Measurements from ENCODE around the gene ZSWIM8.
"Not testable (repeated sequence)": the region's sequence is repeated elsewhere in the genome, so short reads cannot be mapped to it uniquely, and the experiment has no call there.

ZSWIM8 gene, protein sequence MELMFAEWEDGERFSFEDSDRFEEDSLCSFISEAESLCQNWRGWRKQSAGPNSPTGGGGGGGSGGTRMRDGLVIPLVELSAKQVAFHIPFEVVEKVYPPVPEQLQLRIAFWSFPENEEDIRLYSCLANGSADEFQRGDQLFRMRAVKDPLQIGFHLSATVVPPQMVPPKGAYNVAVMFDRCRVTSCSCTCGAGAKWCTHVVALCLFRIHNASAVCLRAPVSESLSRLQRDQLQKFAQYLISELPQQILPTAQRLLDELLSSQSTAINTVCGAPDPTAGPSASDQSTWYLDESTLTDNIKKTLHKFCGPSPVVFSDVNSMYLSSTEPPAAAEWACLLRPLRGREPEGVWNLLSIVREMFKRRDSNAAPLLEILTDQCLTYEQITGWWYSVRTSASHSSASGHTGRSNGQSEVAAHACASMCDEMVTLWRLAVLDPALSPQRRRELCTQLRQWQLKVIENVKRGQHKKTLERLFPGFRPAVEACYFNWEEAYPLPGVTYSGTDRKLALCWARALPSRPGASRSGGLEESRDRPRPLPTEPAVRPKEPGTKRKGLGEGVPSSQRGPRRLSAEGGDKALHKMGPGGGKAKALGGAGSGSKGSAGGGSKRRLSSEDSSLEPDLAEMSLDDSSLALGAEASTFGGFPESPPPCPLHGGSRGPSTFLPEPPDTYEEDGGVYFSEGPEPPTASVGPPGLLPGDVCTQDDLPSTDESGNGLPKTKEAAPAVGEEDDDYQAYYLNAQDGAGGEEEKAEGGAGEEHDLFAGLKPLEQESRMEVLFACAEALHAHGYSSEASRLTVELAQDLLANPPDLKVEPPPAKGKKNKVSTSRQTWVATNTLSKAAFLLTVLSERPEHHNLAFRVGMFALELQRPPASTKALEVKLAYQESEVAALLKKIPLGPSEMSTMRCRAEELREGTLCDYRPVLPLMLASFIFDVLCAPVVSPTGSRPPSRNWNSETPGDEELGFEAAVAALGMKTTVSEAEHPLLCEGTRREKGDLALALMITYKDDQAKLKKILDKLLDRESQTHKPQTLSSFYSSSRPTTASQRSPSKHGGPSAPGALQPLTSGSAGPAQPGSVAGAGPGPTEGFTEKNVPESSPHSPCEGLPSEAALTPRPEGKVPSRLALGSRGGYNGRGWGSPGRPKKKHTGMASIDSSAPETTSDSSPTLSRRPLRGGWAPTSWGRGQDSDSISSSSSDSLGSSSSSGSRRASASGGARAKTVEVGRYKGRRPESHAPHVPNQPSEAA (N-terminal part only)

DNA sequence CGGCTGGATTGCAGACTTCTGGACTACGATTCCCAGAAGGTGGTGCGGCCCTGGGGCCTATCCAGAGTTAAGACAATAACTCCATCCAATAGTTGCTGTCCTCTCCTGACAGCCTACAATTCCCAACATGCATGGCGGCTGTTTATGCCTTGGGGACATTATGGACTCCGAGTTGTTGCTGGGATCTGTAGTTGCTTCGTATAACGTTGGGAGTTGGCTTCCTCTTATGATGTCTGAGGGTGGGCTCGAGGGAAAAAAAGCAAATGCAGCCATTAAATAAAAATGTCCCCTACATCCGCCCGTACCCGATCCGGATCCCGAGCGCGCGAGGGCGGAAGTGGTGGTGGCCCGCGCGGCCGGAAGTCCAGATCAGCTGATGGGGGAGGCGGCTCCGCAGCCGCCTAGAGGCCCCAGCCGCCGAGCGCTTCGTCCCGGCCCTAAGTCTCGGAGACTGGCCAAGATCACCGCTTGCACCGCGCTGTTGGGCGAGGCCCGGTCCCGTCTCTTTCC, at the start of gene ZSWIM8:
TSS of gene ZSWIM8 (plus strand) at position 396 of the 510 bp plus-strand sequence. CDS start 273 bp downstream, outside the sequence.
- peak; percentile 91 for DNase-seq (ENCODE audit: low read depth)

DNA sequence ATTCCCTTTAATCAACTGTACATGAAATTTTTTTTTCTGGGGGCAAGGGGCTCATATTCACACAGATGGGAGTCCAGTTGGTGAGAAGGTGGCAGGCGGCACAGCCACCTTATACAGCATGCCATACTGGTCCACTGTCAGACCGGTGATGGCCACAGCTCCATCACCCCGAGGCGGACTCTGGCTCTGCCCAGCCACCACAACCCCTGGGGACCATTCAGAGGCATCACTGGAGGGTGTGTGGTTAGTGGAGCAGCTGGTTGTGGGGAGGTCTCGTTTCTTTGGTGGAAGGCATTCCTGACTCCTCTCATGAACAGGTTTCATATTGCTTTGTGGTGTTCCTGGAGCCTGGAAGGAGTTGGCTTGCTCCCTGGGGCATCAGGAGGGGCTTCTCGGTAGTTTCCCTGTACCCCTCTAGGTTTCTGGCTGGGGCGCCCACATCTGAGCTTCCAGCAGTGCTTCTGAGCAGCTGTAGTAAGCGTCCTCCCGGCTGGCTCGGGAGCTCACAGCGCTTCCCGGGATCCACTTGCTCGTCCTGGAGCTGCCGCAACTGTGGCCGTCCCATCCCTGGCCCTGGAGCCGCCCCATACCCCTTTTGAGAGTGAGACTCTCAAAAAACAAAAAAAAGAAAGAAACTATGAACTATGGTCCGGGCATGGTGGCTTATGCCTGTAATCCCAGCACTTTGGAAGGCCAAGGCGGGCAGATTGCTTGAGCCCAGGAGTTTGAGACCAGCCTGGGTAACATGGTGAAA, 44.7 kb upstream of the ZSWIM8 start:
- not testable (repeated sequence) for DNase-seq (ENCODE audit: low read depth)

DNA sequence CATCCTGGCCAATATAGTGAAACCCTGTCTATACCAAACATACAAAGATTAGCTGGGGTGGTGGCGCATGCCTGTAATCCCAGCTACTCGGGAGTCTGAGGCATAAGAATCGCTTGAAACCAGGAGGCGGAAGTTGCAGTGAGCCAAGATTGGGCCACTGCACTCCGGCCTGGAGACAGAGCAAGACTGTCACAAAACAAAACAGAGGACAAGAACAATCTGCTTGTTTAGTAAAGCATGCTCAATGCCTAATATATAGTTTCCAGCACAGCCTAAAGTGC, 43.0 kb upstream of the ZSWIM8 start:
- DNase-seq (ENCODE audit: low read depth): no peak

DNA sequence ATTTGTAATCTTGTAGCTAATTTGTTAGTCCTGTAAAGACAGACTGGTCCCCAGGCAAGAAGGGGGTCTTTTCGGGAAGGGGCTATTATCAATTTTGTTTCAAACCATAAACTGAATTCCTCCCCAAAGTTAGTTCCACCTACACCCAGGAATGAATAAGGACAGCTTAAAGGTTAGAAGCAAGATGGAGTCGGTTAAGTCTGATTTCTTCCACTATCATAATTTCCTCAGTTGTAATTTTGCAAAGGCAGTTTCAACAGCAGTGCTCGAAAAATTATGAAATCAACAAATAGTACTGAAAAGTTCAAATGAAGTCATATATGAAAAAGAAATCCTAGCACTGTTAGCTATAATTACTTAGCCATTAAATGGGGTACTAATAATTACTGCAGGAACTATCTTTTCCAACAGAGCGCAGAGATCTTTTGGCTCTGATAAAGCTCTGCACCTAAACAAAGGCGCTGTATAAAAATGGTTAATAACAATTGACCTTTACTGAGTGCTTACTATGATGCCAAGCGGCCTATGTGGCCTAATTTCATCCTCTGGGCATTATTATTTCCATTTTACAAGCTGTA, 42.0 kb upstream of the ZSWIM8 start:
- no peak for DNase-seq (ENCODE audit: low read depth)

DNA sequence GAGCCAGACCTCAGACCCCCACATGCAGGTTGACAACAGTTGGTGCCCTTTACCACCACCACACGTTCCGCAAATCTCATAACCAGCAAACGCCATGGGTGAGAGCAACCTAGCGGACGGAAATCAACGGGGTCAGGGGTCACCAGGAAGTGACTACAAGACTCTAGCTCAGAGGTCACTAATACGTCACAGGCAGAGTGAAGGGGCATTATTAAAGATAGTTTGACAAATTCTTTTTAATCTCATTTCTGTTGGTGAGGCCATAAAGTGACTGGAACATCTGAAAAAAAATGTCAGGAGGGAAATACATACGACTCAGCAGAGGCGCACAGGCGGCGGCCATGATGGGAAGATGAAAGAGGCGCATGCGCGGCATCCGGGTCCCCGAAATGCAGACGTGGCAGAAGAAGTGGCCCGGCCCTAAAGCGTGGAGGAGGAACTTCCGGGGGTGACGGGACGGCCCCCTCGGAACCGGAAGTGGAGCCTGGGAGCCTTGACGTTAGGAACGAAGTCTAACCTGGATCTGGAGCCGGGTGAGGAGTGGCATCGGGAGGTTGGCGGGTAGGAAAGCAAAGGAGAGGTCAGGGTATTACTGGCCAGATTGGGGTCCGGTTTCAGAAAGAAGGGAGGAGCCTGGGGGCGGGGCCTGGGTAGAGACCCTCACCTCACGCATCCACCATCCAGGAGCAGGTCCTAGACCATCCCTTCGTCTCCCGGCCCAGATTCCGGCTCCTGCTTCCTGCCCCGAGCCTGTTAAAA, 41.3 kb upstream of the ZSWIM8 start, which contains the start of gene SEC24C:
TSS of gene SEC24C (plus strand) at position 468 of the 759 bp plus-strand sequence. CDS start 2,461 bp downstream, outside the sequence.
- DNase-seq (ENCODE audit: low read depth): peak; percentile 92

DNA sequence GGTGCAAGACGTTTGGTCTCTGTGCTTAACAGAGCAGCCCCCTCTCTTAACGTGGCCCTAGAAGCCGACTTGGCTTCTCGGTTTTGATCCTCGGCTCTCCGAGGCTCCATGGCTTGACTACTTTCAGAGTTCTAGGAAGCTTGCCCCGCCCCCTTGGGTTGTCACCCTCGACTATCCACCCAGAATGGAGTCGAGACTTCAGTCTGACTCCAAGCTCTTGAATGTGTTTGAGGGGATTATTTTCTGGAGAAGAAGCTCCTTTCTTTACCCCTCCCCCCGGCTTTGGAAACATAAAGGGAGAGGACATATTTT, 40.8 kb upstream of the ZSWIM8 start:
- peak; percentile 29 for DNase-seq (ENCODE audit: low read depth)

DNA sequence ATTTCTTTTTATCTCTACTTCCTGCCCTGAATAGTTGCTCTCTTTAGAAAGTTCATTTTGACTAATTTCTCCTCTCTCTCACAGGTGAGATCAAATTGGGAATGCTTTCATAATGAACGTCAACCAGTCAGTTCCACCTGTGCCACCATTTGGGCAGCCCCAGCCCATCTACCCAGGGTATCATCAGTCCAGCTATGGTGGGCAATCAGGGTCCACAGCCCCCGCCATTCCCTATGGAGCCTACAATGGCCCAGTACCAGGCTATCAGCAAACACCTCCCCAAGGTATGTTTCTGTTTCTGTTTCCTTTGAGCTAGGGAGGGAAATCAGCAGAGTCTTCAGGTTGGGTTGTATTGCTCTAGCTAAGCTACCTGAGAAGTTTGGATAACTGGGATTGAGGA, 38.7 kb upstream of the ZSWIM8 start:
- no peak for DNase-seq (ENCODE audit: low read depth)

DNA sequence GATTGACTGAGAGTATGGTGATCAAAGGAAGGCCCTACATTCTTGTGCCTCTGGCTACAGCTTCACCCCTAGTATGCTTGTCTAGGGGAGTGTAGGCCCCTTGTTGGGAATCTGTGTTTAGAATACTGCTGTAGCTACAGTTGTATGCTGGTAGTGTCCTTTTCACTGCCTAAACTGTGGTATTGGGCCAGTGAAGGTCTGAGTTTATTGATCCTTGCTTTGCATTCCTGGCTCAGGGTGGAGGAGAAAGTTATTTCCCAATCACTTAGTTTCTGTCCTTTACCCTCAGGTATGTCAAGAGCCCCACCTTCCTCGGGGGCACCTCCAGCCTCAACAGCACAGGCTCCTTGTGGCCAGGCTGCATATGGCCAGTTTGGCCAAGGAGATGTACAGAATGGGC, 34.6 kb upstream of the ZSWIM8 start:
- no peak for DNase-seq (ENCODE audit: low read depth)

DNA sequence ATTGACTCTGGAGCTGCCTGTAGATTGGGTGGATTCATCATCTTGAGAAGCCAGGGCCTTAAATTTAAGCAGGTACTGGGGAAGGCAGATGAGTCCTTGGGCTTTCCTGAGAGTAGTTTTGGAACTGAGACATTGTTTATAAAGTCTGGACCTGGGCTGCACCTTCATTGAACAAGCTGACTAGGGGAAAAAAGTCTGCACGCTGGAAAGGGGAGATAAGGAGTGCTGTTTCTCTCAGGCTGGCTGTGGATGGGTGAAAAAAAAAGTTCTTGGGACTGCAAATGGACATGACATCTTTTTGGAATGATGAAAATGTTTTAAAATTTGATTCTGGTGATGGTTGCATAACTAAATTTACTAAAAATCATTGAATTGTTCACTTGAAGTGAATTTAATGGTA, 29.2 kb upstream of the ZSWIM8 start:
- DNase-seq (ENCODE audit: low read depth): no peak

DNA sequence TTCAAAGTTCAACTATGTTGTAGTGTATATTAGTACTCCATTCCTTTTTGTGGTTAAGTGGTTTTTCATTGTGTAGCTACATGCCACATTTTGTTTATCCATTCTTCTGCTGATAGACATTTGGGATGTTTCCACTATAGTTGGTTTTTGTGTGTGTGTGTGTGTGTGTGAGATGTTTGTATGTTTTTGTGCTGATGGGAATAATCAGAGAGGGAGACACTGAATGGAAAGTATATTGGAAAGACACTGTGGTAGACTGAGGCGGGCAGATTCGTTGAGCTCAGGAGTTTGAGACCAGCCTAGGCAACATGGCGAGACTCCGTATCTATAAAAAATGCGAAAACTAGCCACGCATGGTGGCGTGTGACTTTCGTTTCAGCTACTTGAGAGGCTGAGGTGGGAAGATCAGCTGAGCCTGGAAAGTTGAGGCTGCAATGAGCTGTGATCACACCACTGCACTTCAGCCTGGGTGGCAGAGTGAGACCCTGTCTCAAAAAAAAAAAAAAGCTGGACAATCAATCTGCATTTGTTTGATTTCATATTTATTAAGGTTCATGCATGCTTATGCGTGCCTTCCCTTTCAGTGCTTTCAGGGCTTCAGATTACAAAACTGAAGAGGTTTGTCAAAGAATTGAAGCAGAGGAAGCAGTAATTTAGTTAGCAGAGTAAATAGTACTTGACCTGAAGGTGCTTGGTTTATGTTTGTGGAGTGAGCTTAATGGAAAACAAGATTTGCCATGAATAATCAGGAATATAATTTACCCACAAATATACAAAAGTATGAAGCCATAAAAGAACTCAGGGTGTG, 26.5 kb upstream of the ZSWIM8 start:
- no peak for DNase-seq (ENCODE audit: low read depth)

DNA sequence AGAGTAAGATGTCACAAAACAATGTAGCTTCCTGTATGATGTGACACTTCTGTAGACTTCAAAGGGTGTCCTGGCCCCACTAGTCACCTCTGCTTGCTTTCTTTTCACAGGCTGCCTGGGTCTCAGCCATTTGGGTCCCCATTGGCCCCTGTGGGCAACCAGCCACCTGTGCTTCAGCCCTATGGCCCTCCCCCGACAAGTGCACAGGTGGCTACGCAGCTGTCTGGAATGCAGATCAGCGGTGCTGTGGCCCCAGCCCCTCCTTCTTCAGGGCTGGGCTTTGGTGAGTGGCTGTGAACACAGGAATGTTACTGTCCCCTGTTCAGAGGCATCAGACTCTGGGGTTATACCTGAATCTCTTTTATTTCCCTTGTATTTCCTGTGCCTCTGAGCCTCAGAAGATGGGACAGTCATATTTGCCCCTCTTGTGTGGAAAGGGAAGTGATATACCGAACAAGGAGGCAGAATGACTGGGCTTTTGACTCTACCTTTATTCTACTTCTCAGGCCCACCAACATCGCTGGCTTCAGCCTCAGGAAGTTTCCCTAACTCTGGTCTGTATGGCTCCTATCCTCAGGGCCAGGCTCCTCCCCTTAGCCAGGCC, 25.8 kb upstream of the ZSWIM8 start:
- no peak for DNase-seq (ENCODE audit: low read depth)

DNA sequence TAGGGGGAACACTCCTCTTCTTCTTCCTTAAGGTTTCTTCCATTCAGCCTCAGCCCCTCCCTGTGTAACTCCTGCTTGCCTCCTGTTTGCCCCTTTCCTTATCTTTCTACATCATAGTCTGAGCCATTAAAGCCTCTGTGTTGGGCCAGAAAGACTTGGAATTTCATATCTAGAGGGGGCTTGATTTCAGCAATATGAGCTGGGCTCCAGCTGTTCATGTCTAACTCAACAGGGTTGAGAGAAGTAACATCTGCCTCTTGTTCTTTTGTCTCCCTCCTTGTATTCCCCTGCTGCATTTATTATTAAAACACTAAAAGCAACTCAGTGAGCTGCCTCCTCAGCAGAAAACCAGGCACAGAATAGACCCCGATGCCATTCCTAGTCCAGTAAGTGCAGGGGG, 23.6 kb upstream of the ZSWIM8 start:
- no peak for DNase-seq (ENCODE audit: low read depth)

DNA sequence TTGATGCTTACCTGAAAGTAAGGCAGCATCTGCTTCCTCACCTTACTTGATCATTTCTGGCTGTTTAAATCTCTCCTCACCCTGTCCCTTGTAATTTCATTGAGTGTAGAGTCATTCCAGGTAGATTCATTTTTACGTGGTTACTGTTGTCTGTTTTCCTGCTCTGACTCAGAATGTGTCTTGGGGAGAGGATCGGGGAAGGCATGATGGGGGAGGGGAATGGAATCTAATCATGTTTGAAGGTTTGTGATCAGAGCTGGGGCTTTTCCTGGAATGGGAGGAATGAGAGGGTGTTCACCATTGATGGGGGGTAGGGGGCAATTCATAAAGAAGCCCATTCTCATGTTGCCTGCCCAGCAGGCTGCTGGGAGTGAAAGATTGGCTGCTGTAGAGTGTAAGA, 22.5 kb upstream of the ZSWIM8 start:
- no peak for DNase-seq (ENCODE audit: low read depth)

DNA sequence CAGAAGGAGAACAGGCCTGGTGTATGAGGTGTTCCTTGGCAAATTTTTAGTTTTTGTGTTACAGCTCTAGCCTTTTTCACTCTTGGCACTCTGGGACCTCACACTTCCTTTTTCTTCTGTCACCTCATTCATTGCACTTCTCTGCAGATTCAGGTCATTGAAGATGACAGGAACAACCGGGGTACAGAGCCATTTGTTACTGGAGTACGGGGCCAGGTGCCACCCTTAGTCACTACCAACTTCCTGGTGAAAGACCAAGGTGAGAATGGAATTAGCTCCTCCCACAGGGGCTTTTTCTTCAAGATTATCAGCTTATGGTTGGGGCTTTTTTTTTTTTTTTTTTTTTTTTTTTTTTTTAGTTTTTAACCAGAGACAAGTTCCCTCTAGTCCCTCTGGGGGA, 22.1 kb upstream of the ZSWIM8 start:
- DNase-seq (ENCODE audit: low read depth): no peak

DNA sequence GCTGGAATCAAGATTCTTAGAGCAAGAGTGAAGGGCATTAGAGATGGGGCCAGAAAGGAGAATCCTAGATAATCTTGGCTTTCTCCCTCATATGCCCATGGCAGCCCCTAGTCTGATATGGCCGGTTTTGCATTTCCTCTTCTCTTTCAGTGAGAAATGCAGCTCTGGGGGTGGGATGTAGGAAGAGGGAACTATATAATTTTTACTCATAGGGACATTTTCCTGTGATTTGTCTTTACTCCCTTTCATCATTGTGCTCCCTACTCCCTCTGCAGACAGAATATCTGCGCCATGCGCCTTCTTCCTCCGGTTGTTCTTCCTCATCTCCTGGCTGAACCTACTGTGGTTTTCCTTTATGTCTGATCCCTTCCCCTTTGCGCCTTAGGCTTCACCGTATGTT, 20.3 kb upstream of the ZSWIM8 start:
- no peak for DNase-seq (ENCODE audit: low read depth)

DNA sequence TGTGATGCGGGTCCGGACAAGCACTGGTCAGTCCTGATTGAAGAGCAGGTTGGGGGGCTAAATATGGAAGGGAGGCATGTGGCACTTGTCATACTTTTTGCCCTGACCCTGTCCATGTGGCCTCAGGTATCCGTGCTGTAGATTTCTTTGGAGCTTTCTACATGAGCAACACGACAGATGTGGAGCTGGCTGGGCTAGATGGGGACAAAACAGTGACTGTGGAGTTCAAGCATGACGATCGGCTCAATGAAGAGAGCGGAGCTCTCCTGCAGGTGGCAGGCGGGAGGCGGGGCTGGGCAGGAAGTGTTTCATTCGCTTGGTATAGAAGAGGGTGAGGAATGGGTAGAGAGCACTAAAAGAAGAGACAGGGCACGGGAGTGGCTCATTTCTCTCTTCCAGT, 16.5 kb upstream of the ZSWIM8 start:
- no peak for DNase-seq (ENCODE audit: low read depth)

DNA sequence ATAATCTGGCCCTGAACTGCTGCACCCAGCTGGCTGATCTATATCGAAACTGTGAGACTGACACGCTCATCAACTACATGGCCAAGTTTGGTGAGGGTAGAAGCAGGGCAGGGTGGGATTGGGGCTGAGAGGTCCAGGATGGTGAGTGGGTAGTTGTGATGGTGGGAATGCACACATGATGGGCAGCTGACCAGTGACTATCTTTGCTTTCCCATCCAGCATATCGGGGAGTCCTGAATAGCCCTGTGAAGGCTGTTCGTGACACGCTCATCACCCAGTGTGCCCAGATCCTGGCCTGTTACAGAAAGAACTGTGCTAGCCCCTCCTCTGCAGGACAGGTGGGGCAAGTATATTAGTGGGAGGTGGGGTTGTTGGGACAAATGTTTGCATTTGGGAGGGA, 16.0 kb upstream of the ZSWIM8 start:
- DNase-seq (ENCODE audit: low read depth): no peak

DNA sequence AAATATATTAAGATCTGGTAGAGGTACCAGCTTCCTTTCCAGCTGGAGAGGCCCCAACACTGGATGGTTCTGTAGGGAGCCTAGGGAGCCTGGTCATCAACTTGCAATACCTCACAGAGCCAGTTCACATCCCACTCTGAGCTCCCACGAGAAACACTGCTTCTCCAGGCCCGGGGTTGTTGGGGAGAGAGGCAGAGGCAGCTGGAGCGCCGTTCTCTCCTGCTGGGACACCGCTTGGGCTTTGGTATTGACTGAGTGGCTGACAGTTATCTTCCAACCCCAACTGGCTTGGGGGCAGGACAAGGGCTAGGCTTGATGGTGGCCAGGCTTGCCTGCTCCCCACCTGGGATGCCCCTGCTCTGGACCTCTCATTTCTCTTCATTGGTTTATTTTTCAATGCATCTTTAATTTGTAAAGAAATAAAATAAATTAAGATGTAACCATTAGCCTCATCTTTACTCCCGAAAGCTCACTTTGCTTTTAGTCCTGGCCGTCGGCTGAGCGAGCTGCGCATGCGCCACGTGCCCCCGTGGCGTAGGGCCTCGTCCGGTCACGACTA, 13.6 kb upstream of the ZSWIM8 start:
- DNase-seq (ENCODE audit: low read depth): peak; percentile 57

Data from GM04504 (cell line).